GM19025 (cell line): ENCODE data around the gene RLF.
"Not testable (repeated sequence)": the region's sequence is repeated elsewhere in the genome, so short reads cannot be mapped to it uniquely, and the experiment has no call there.

ENCODE experiments used
- ATAC-seq: cut with Tn5 transposase; IDR thresholded peaks from one replicate; pipeline ENCODE4 v1.9.1; 2021; ENCODE audit warnings: mild to moderate bottlenecking, low read depth, moderate library complexity; ENCODE audit not compliant: unreplicated experiment

Gene RLF

GRCh38 chr1:40167317-40167716, 6.1 kb downstream of the RLF start:
- no peak for ATAC-seq

GRCh38 chr1:40171036-40171435, 9.8 kb downstream of the RLF start:
- no peak for ATAC-seq

GRCh38 chr1:40174788-40175187, 13.6 kb downstream of the RLF start:
- ATAC-seq, result no peak

- ATAC-seq, result not testable (repeated sequence)
Observed at GRCh38 chr1:40176989-40177388, 15.8 kb downstream of the RLF start.

GRCh38 chr1:40178200-40178599, 17.0 kb downstream of the RLF start:
- no peak for ATAC-seq

- ATAC-seq, result no peak
Observed at GRCh38 chr1:40179496-40180089, 18.4 kb downstream of the RLF start.

GRCh38 chr1:40183055-40183710, 22.0 kb downstream of the RLF start:
- no peak for ATAC-seq

- ATAC-seq, result no peak
Observed at GRCh38 chr1:40184193-40184592, 23.0 kb downstream of the RLF start.

GRCh38 chr1:40185951-40186864, 25.0 kb downstream of the RLF start:
- ATAC-seq, result peak; percentile 98

- no peak for ATAC-seq
Observed at GRCh38 chr1:40187399-40187798, 26.2 kb downstream of the RLF start.

- ATAC-seq, result not testable (repeated sequence)
Observed at GRCh38 chr1:40194639-40195038, 33.5 kb downstream of the RLF start.

- no peak for ATAC-seq
Observed at GRCh38 chr1:40197656-40198055, 36.5 kb downstream of the RLF start.

GRCh38 chr1:40199126-40199525, 37.9 kb downstream of the RLF start:
- ATAC-seq, result no peak

- no peak for ATAC-seq
Observed at GRCh38 chr1:40204856-40205255, 43.7 kb downstream of the RLF start.

GRCh38 chr1:40210511-40211204, 49.5 kb downstream of the RLF start:
- no peak for ATAC-seq

- no peak for ATAC-seq
Observed at GRCh38 chr1:40218333-40218732, 57.1 kb downstream of the RLF start.

GRCh38 chr1:40221471-40221905, 60.3 kb downstream of the RLF start:
- ATAC-seq, result not testable (repeated sequence)

GRCh38 chr1:40221977-40222772, 61.0 kb downstream of the RLF start:
- no peak for ATAC-seq

GRCh38 chr1:40224040-40224439, 62.9 kb downstream of the RLF start:
- no peak for ATAC-seq

GRCh38 chr1:40226192-40226591, 65.0 kb downstream of the RLF start:
- ATAC-seq, result no peak
